ENCODE results near the gene PPP3CA.
"Not testable (repeated sequence)": the region's sequence is repeated elsewhere in the genome, so short reads cannot be mapped to it uniquely, and the experiment has no call there.

The PPP3CA gene

GRCh38 chr4:100991332-100992069 lies 355.8 kb downstream of the PPP3CA start:
- not testable (repeated sequence) for H3K23ac ChIP-seq (ENCODE audit: low read length); H2AK5ac ChIP-seq (ENCODE audit: low read length); H3K79me2 ChIP-seq (ENCODE audit: control insufficient read depth, insufficient read depth, low read length); H2BK15ac ChIP-seq (replicated peaks; ENCODE audit: low read depth); H3K27me3 ChIP-seq (ENCODE audit: insufficient read depth, low read length, poor library complexity); H3K79me1 ChIP-seq (ENCODE audit: low read length); H4K8ac ChIP-seq (ENCODE audit: low read depth, low read length); H4K5ac ChIP-seq (ENCODE audit: low read length); H3K36me3 ChIP-seq (ENCODE audit: control insufficient read depth, insufficient read depth, low read length); H3K4ac ChIP-seq (ENCODE audit: low read depth, low read length); H2BK5ac ChIP-seq (ENCODE audit: low read length); H3K27ac ChIP-seq (ENCODE audit: low read depth, low read length); H3K4me3 ChIP-seq (ENCODE audit: low read length); H2BK120ac ChIP-seq (ENCODE audit: low read depth, low read length); H3K4me2 ChIP-seq (ENCODE audit: low read length)
- Histone ChIP-seq H3K4me1 (ENCODE audit: control insufficient read depth, low read depth, low read length) (peaks cover 10% of the 10 kb centered on the region), H3K56ac (ENCODE audit: low read length) (peak overlapping the region; percentile 56), H3K9ac (ENCODE audit: low read length) (peak overlapping the region; percentile 60), H3K18ac (ENCODE audit: low read length) (peak overlapping the region; percentile 30)
- no CpG with 5 or more reads among the region's 6 CpGs for WGBS (ENCODE audit: extremely low coverage, insufficient coverage, low lambda C conversion rate)
- peak; percentile 90 for DNase-seq

- H3K27me3 ChIP-seq (ENCODE audit: insufficient read depth, low read length, poor library complexity): no peaks in the 10 kb centered on the region
- H4K8ac ChIP-seq (ENCODE audit: low read depth, low read length): no peak overlapping the region
- no peak overlapping the region for H3K9ac ChIP-seq (ENCODE audit: low read length)
- H3K4ac ChIP-seq (ENCODE audit: low read depth, low read length): no peak overlapping the region
- no peak overlapping the region for H2BK120ac ChIP-seq (ENCODE audit: low read depth, low read length)
- no peak overlapping the region for H2BK15ac ChIP-seq (replicated peaks; ENCODE audit: low read depth)
- no peaks in the 10 kb centered on the region for H3K36me3 ChIP-seq (ENCODE audit: control insufficient read depth, insufficient read depth, low read length)
- H2AK5ac ChIP-seq (ENCODE audit: low read length): no peak overlapping the region
- no peak overlapping the region for H4K5ac ChIP-seq (ENCODE audit: low read length)
- H2BK5ac ChIP-seq (ENCODE audit: low read length): no peak overlapping the region
- H3K23ac ChIP-seq (ENCODE audit: low read length): no peak overlapping the region
- H3K4me2 ChIP-seq (ENCODE audit: low read length): no peak overlapping the region
- no peak overlapping the region for H3K27ac ChIP-seq (ENCODE audit: low read depth, low read length)
- H3K4me3 ChIP-seq (ENCODE audit: low read length): no peak overlapping the region
- H3K56ac ChIP-seq (ENCODE audit: low read length): no peak overlapping the region
- no peaks in the 10 kb centered on the region for H3K79me1 ChIP-seq (ENCODE audit: low read length)
- no peak overlapping the region for H3K18ac ChIP-seq (ENCODE audit: low read length)
- H3K4me1 ChIP-seq (ENCODE audit: control insufficient read depth, low read depth, low read length): peaks cover 3% of the 10 kb centered on the region
- H3K79me2 ChIP-seq (ENCODE audit: control insufficient read depth, insufficient read depth, low read length): no peaks in the 10 kb centered on the region
- DNase-seq: no peak
Measured at GRCh38 chr4:100989401-100989800, 357.9 kb downstream of the PPP3CA start.

GRCh38 chr4:100988876-100989275 lies 358.4 kb downstream of the PPP3CA start:
- no peak overlapping the region for H2BK15ac ChIP-seq (replicated peaks; ENCODE audit: low read depth)
- no peak overlapping the region for H2BK5ac ChIP-seq (ENCODE audit: low read length)

GRCh38 chr4:100986360-100986868 lies 360.9 kb downstream of the PPP3CA start:
- Histone ChIP-seq H3K56ac (ENCODE audit: low read length) (peak overlapping the region; percentile 45), H3K27ac (ENCODE audit: low read depth, low read length) (peak overlapping the region; percentile 77), H3K79me1 (ENCODE audit: low read length) (no peaks in the 10 kb centered on the region), H3K27me3 (ENCODE audit: insufficient read depth, low read length, poor library complexity) (no peaks in the 10 kb centered on the region), H3K4me1 (ENCODE audit: control insufficient read depth, low read depth, low read length) (peaks cover 10% of the 10 kb centered on the region), H2BK15ac (replicated peaks; ENCODE audit: low read depth) (no peak overlapping the region), H4K8ac (ENCODE audit: low read depth, low read length) (no peak overlapping the region), H2BK120ac (ENCODE audit: low read depth, low read length) (no peak overlapping the region), H2AK5ac (ENCODE audit: low read length) (no peak overlapping the region), H4K5ac (ENCODE audit: low read length) (no peak overlapping the region), H3K4me3 (ENCODE audit: low read length) (no peak overlapping the region), H3K4ac (ENCODE audit: low read depth, low read length) (peak overlapping the region; percentile 48), H3K23ac (ENCODE audit: low read length) (no peak overlapping the region), H3K79me2 (ENCODE audit: control insufficient read depth, insufficient read depth, low read length) (no peaks in the 10 kb centered on the region), H3K4me2 (ENCODE audit: low read length) (no peak overlapping the region), H3K36me3 (ENCODE audit: control insufficient read depth, insufficient read depth, low read length) (no peaks in the 10 kb centered on the region), H3K18ac (ENCODE audit: low read length) (peak overlapping the region; percentile 82), H2BK5ac (ENCODE audit: low read length) (no peak overlapping the region), H3K9ac (ENCODE audit: low read length) (no peak overlapping the region)
- DNase-seq: peak; percentile 82
- WGBS (ENCODE audit: extremely low coverage, insufficient coverage, low lambda C conversion rate): no CpG with 5 or more reads among the region's 8 CpGs

More at GRCh38 chr4:100988876-100989275, 358.4 kb downstream of the PPP3CA start:
- Histone ChIP-seq H3K4ac (ENCODE audit: low read depth, low read length) (no peak overlapping the region), H3K36me3 (ENCODE audit: control insufficient read depth, insufficient read depth, low read length) (no peaks in the 10 kb centered on the region), H3K27me3 (ENCODE audit: insufficient read depth, low read length, poor library complexity) (no peaks in the 10 kb centered on the region), H3K18ac (ENCODE audit: low read length) (peak overlapping the region; percentile 60), H3K27ac (ENCODE audit: low read depth, low read length) (no peak overlapping the region), H3K4me2 (ENCODE audit: low read length) (no peak overlapping the region), H3K56ac (ENCODE audit: low read length) (no peak overlapping the region), H4K8ac (ENCODE audit: low read depth, low read length) (no peak overlapping the region), H4K5ac (ENCODE audit: low read length) (no peak overlapping the region), H3K79me2 (ENCODE audit: control insufficient read depth, insufficient read depth, low read length) (no peaks in the 10 kb centered on the region), H2BK120ac (ENCODE audit: low read depth, low read length) (no peak overlapping the region), H3K9ac (ENCODE audit: low read length) (no peak overlapping the region), H3K4me3 (ENCODE audit: low read length) (no peak overlapping the region), H2AK5ac (ENCODE audit: low read length) (no peak overlapping the region), H3K4me1 (ENCODE audit: control insufficient read depth, low read depth, low read length) (peaks cover 3% of the 10 kb centered on the region), H3K79me1 (ENCODE audit: low read length) (no peaks in the 10 kb centered on the region), H3K23ac (ENCODE audit: low read length) (no peak overlapping the region)
- no CpG with 5 or more reads among the region's 4 CpGs for WGBS (ENCODE audit: extremely low coverage, insufficient coverage, low lambda C conversion rate)
- no peak for DNase-seq

GRCh38 chr4:100985576-100985975 lies 361.8 kb downstream of the PPP3CA start:
- Histone ChIP-seq H3K27ac (ENCODE audit: low read depth, low read length) (peak overlapping the region; percentile 77), H3K56ac (ENCODE audit: low read length) (no peak overlapping the region), H3K79me1 (ENCODE audit: low read length) (no peaks in the 10 kb centered on the region), H2BK5ac (ENCODE audit: low read length) (no peak overlapping the region), H3K36me3 (ENCODE audit: control insufficient read depth, insufficient read depth, low read length) (no peaks in the 10 kb centered on the region), H3K9ac (ENCODE audit: low read length) (no peak overlapping the region), H3K23ac (ENCODE audit: low read length) (no peak overlapping the region), H3K79me2 (ENCODE audit: control insufficient read depth, insufficient read depth, low read length) (no peaks in the 10 kb centered on the region), H4K8ac (ENCODE audit: low read depth, low read length) (no peak overlapping the region), H3K27me3 (ENCODE audit: insufficient read depth, low read length, poor library complexity) (no peaks in the 10 kb centered on the region), H2AK5ac (ENCODE audit: low read length) (no peak overlapping the region), H2BK120ac (ENCODE audit: low read depth, low read length) (no peak overlapping the region), H3K4me1 (ENCODE audit: control insufficient read depth, low read depth, low read length) (peaks cover 9% of the 10 kb centered on the region), H2BK15ac (replicated peaks; ENCODE audit: low read depth) (no peak overlapping the region), H3K4me2 (ENCODE audit: low read length) (no peak overlapping the region), H3K4me3 (ENCODE audit: low read length) (no peak overlapping the region), H3K18ac (ENCODE audit: low read length) (peak overlapping the region; percentile 39), H4K5ac (ENCODE audit: low read length) (no peak overlapping the region), H3K4ac (ENCODE audit: low read depth, low read length) (peak overlapping the region; percentile 46)
- WGBS (ENCODE audit: extremely low coverage, insufficient coverage, low lambda C conversion rate): no CpG with 5 or more reads among the region's 3 CpGs
- DNase-seq: no peak

- Histone ChIP-seq H2BK15ac (replicated peaks; ENCODE audit: low read depth) (no peak overlapping the region), H3K4me3 (ENCODE audit: low read length) (no peak overlapping the region), H3K4ac (ENCODE audit: low read depth, low read length) (no peak overlapping the region), H3K27ac (ENCODE audit: low read depth, low read length) (no peak overlapping the region), H2BK120ac (ENCODE audit: low read depth, low read length) (no peak overlapping the region), H2AK5ac (ENCODE audit: low read length) (no peak overlapping the region), H3K4me1 (ENCODE audit: control insufficient read depth, low read depth, low read length) (peaks cover 9% of the 10 kb centered on the region), H3K79me2 (ENCODE audit: control insufficient read depth, insufficient read depth, low read length) (no peaks in the 10 kb centered on the region), H3K9ac (ENCODE audit: low read length) (no peak overlapping the region), H3K36me3 (ENCODE audit: control insufficient read depth, insufficient read depth, low read length) (no peaks in the 10 kb centered on the region), H3K56ac (ENCODE audit: low read length) (no peak overlapping the region), H2BK5ac (ENCODE audit: low read length) (no peak overlapping the region), H4K5ac (ENCODE audit: low read length) (no peak overlapping the region), H4K8ac (ENCODE audit: low read depth, low read length) (no peak overlapping the region), H3K27me3 (ENCODE audit: insufficient read depth, low read length, poor library complexity) (no peaks in the 10 kb centered on the region), H3K23ac (ENCODE audit: low read length) (no peak overlapping the region), H3K79me1 (ENCODE audit: low read length) (no peaks in the 10 kb centered on the region), H3K4me2 (ENCODE audit: low read length) (no peak overlapping the region), H3K18ac (ENCODE audit: low read length) (no peak overlapping the region)
- no peak for DNase-seq
Measured at GRCh38 chr4:100984901-100985300, 362.4 kb downstream of the PPP3CA start.
